GM13977 (cell line): Measurements from ENCODE around the gene TMEM191C.
A peak's percentile ranks its signal among the peaks of the same experiment; 100 is the strongest.

ENCODE experiments used
- DNase-seq: peaks from one replicate; pipeline ENCODE4 v3.0.0; 2012; ENCODE audit warnings: low spot score
- in situ Hi-C: fragments of 300-500 bp; cut with MboI; formaldehyde crosslinking; loops from one replicate; pipeline ENCODE4 v1.12.0; 2022; ENCODE audit warnings: low sequenced_read_pairs, low pct_unique_long_range_greater_than_20kb, mixed read lengths, inconsistent platforms; ENCODE audit not compliant: unreplicated experiment
- TF ChIP-seq, protein P1 (sequence below): IDR thresholded peaks from 2 replicates; pipeline ENCODE4 v1.5.1; 2012; ENCODE audit warnings: mild to moderate bottlenecking, control low read depth; ENCODE audit not compliant: insufficient read depth; ENCODE audit errors: extremely low read depth, missing control alignments

The TMEM191C gene

DNA sequence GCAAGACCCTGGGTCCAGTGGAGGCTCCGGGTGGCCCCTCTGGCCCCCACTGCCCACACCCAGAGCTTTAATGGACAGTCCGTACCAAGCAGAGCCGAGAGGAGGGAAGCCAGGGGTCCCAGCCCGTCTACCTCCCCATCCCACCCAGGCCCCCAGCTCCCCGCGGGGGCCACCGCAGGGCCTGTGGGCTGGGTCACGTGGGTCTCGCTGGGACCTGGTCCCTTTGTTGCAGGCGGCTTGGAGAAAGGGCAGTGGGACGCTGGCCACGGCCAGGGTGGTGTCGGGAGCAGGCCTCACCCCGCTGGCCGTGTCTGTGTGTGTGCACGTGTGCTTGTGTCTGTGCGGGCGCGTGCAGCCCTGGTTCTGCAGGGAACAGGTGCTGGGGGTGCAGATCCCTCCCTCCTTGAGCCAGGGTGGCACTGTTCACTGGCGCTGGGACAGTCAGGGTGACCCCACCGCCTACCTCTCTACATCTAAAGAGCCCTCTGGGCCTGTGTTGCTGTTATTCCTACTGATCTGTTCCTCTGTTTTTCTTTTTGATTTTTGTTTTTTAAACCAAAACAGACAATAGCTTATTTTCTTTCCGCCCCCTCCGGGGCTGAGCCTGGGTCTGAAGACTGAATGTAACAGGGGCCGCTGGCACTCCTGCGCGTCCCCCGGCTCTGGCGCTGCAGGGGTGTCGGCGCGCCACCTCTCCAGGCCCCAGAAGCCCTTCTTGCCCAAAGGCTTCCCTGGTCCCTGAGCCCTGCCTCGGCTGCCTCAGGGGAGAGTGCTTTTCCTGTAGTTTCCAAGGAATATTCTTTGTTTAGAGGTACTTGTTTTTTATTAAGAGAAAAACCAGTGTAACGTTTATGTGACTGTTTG is 20.1 kb upstream of the TMEM191C start:
- no peak for DNase-seq
- TF ChIP-seq, protein P1, sequence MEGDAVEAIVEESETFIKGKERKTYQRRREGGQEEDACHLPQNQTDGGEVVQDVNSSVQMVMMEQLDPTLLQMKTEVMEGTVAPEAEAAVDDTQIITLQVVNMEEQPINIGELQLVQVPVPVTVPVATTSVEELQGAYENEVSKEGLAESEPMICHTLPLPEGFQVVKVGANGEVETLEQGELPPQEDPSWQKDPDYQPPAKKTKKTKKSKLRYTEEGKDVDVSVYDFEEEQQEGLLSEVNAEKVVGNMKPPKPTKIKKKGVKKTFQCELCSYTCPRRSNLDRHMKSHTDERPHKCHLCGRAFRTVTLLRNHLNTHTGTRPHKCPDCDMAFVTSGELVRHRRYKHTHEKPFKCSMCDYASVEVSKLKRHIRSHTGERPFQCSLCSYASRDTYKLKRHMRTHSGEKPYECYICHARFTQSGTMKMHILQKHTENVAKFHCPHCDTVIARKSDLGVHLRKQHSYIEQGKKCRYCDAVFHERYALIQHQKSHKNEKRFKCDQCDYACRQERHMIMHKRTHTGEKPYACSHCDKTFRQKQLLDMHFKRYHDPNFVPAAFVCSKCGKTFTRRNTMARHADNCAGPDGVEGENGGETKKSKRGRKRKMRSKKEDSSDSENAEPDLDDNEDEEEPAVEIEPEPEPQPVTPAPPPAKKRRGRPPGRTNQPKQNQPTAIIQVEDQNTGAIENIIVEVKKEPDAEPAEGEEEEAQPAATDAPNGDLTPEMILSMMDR: no peak
- in situ Hi-C loops: no loop called here

DNA sequence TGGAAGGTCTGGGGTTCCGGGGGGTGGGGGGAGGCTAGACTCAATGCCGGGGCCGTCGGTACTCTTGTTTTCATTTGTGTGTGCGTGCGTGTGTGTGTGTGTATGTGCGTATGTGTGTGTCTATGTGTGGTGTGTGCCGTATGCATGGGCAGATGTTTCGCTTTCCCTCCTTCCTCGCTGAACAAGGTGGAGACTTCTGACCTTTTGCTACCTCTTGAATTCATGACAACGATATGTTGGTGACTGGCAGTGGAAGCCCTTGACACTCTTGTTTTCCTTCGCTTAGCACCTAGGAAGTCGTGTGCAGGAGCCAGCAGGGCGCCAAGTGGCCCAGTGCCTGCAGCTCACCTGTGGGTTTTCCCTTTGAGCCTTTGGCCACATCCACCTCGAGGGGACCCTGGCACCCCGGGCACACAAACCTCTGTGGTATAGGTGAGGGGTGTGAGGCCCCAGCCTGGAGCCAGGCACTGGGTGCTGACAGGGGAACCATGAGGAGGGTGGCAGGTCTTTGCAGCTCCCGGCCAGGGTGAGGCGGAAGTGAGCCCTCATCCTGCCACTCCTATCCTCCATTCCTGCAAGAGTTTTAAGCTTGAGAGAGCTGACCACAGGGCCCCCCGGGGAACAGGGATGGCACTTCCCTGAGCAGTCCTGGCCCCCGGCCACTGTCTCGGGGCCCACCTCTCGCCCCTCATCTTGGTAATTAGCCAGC is 19.3 kb upstream of the TMEM191C start:
- in situ Hi-C loops: no loop called here
- no peak for DNase-seq
- TF ChIP-seq, protein P1: peak; percentile 33

DNA sequence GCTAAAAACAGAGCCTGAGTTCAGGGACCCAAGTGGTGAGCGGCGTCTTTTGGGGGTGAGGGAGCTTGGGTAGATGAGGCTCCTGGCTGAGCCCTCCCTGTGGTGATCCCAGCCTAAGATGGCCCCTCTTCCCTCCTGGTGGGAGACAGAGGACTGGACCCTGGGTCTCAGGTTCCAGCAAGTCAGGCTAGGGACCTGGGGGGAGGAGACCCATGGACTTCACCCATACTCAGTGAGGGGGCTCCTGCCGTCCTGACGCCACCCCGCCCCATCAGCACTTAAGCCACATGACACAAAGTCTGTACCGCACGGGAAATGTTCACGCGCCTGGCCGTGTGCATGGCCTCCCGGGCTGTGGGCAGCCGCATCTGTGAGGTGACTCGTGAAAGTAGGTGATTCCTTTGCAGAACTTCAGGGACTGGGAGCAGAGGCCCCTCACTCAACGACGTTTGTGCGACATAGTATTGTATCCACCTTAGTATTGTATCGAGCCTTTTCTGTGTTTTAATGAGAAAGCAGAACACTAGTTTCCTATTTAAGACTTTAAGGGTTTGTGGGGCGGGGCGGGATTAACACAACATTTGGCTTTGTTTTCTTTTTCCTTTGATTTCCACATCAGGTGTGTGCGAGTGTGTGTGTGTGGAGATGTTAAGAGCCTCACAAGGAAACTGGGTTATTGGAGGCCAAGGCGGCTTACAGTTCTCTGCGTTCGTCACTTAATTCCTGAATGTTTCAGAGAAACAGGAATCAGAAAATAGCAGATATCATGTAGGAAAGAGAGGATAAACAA is 18.4 kb upstream of the TMEM191C start:
- in situ Hi-C loops: no loop called here
- TF ChIP-seq, protein P1: no peak
- DNase-seq: no peak

DNA sequence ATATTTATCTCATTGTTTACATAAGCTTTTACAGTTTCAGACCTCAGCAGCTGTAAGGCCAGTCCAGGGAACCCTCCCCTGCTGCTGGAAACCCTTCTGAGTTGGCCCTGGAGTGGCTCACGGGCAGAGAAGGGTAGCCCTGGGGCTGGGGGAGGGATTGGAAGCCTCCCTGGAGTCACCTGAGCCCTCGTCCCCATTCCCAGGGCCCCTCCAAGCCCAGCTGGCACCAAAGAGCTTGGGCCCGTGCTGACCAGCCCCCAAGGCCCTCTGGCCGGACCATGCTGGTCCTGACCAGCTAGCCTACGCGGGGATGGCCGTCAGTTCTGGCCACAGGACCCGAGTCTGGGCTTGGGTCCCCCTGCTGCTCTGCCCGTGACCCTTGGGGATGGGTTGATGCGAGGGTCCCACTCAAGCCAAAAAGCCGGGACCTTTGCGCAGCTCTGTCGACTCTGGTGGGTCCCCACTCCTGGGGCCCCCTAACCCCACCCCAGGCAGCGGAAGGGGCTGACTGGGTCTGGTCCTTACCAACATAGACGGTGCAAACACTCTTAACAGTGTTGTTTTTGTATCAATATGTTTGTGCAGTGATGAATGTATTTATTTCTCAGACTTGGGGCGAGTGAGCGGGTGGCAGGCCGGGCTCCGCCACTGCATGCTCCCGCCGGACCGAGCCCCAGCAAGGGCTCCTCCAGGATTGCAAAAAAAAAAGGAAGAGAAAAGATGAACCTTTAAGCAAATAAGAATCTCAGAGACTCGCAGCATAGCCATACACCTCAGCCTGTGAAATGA is 17.5 kb upstream of the TMEM191C start:
- in situ Hi-C loops: no loop called here

DNA sequence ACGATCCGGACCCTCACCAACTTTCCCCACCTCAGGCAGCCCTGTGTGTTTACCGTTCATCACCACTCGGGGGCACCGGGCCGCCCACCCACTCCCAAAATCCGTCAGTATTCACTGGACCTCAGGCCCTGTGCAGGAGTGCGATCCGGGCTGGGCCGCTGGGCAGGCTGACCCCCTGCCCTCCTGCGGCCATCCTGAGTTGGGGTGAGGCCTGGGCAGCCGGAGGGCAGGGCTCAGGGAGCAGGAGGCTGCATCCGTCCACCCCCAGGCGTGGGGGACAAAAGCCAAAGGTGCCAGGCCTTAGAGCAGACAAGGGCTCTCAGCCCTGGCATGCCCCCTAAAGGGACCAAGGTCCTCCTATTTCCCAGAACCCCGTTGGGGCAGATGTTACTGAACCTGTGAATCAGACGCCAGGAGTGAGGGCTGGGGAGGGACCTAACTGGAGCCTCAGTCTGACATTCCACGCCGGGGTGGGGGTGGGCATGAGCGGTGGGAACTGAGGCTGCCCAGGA is 16.8 kb upstream of the TMEM191C start:
- in situ Hi-C loops: no loop called here
- no peak for DNase-seq
- TF ChIP-seq, protein P1: peak; percentile 1

More for the DNA sequence above, 17.5 kb upstream of the TMEM191C start:
- TF ChIP-seq, protein P1: no peak
- DNase-seq: no peak
